Cardiac muscle cell (in vitro differentiated cells and primary cell): ENCODE data around the gene CLP1. TPM values are rescaled to one million over a fixed set of nuclear protein-coding genes. Genes with fewer than 3 reads are reported as not detected.

Experiments
- DNase-seq, 2 donors: peaks; one replicate each; pipeline versions ENCODE4 v3.0.0 to v3.0.0-alpha.2; 2010 to 2017; ENCODE audit warnings: low read depth in 1 of 2, low spot score in 1 of 2
- H3K27ac ChIP-seq: fragments of 200-600 bp; sonication (generic); 2 replicates; pipeline ENCODE4 v1.5.1; 2016
- H3K27me3 ChIP-seq: fragments of 200-600 bp; sonication (generic); 2 replicates; pipeline ENCODE4 v1.6.0; 2016; ENCODE audit warnings: control low read depth
- H3K36me3 ChIP-seq: fragments of 200-600 bp; sonication (generic); 2 replicates; pipeline ENCODE4 v1.5.1; 2016; ENCODE audit warnings: control low read depth
- H3K4me1 ChIP-seq: fragments of 200-600 bp; sonication (generic); 2 replicates; pipeline ENCODE4 v1.8.1; 2017; ENCODE audit warnings: low read depth, mild to moderate bottlenecking, mixed run types
- H3K4me3 ChIP-seq: fragments of 200-600 bp; sonication (generic); 2 replicates; pipeline ENCODE4 v1.5.1; 2016; ENCODE audit warnings: mild to moderate bottlenecking
- H3K9me3 ChIP-seq: fragments of 200-600 bp; sonication (generic); 2 replicates; pipeline ENCODE4 v1.5.1; 2017; ENCODE audit warnings: low read depth, mild to moderate bottlenecking, control low read depth
- polyA plus RNA-seq: library from polyadenylated mRNA; unstranded; fragments of >200 nt; fragmentation: Nextera tagmentation; extraction: Ambion mirVana; gene quantifications from 2 replicates; pipeline ENCODE4 v1.2.1, GENCODE V29; 2016
- total RNA-seq: library from RNA; depleted of rRNA; stranded (reverse); fragments of >200 nt; gene quantifications from 2 replicates; pipeline ENCODE4 v1.2.3, GENCODE V29; 2016
- TF ChIP-seq, protein P1 (sequence below): IDR thresholded peaks from 2 replicates; pipeline ENCODE4 v1.5.1; 2012; ENCODE audit warnings: low read depth, mild to moderate bottlenecking, low read length

Gene CLP1
- total and polyA plus RNA-seq, 2 experiments from 2014 or later = 16.5 to 17.9 TPM

DNA sequence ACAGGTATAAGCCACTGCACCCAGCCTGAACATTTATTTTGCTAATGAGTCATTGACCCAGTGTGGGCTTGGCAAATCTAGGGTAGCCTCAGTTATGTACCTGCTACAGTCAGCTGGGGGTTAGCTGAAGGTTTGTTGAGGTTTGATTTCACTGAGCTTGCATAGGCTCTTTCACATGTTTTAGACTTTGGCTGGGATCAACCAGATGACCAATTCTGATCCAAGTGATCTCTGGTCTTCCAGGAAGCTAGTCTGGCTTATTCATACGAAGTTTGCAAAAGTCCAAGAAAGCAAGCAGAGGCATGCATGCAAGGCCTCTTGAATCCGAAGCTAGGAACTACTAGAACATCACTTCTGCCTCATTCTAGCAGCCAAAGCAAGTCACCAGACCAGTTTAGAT is 39.1 kb upstream of the CLP1 start:
- H3K27ac ChIP-seq = no peak overlapping the region
- TF ChIP-seq, protein P1, sequence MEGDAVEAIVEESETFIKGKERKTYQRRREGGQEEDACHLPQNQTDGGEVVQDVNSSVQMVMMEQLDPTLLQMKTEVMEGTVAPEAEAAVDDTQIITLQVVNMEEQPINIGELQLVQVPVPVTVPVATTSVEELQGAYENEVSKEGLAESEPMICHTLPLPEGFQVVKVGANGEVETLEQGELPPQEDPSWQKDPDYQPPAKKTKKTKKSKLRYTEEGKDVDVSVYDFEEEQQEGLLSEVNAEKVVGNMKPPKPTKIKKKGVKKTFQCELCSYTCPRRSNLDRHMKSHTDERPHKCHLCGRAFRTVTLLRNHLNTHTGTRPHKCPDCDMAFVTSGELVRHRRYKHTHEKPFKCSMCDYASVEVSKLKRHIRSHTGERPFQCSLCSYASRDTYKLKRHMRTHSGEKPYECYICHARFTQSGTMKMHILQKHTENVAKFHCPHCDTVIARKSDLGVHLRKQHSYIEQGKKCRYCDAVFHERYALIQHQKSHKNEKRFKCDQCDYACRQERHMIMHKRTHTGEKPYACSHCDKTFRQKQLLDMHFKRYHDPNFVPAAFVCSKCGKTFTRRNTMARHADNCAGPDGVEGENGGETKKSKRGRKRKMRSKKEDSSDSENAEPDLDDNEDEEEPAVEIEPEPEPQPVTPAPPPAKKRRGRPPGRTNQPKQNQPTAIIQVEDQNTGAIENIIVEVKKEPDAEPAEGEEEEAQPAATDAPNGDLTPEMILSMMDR = no peak
- H3K4me3 ChIP-seq = no peak overlapping the region
- peaks cover 7% of the 10 kb centered on the region for H3K4me1 ChIP-seq
- no peak for DNase-seq
- no peaks in the 10 kb centered on the region for H3K9me3 ChIP-seq
- H3K27me3 ChIP-seq = no peaks in the 10 kb centered on the region
- H3K36me3 ChIP-seq = peaks cover 2% of the 10 kb centered on the region

DNA sequence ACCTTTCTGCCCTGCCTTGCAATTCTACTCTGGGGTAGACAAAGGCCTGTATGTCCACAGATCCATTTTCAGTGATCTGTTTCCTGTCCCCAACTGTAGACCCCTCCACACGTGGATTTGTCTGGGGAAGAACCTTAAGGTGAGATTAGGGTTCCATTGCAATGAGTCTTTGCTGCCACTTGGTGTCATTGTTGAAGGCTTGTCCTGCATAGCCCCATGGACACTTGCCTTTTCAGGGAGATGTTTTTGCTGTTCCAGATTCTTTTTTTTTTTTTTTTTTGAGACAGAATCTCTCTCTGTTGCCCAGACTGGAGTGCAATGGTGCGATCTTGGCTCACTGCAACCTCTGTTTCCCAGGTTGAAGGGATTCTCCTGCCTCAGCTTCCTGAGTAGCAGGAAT is 38.2 kb upstream of the CLP1 start:
- DNase-seq = no peak
- Histone ChIP-seq H3K27ac (no peak overlapping the region), H3K36me3 (no peaks in the 10 kb centered on the region), H3K4me3 (no peak overlapping the region), H3K9me3 (no peaks in the 10 kb centered on the region), H3K27me3 (no peaks in the 10 kb centered on the region), H3K4me1 (peaks cover 9% of the 10 kb centered on the region)
- TF ChIP-seq, protein P1 = peak; percentile 17

DNA sequence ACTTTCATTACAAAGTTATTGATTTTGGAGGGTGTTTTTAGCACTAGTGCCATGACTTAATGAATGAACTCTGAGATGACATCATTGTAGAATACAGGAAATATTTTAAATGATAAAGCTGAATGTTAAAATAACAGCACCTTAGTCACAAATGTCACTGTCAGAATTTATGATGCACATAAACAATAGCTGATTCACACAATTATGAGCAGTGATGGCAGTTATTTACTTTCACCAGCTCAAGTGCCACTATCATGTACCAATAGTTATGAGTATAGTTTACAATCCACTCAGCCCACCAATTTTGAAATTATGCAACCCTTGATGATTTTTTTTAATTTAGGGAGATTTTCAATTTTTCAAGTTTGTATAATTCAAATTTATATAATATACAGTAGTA is 37.1 kb upstream of the CLP1 start:
- DNase-seq = no peak
- TF ChIP-seq, protein P1 = no peak
- H3K27me3 ChIP-seq = no peaks in the 10 kb centered on the region
- no peak overlapping the region for H3K4me3 ChIP-seq
- peaks cover 9% of the 10 kb centered on the region for H3K4me1 ChIP-seq
- no peaks in the 10 kb centered on the region for H3K9me3 ChIP-seq
- no peak overlapping the region for H3K27ac ChIP-seq
- no peaks in the 10 kb centered on the region for H3K36me3 ChIP-seq

DNA sequence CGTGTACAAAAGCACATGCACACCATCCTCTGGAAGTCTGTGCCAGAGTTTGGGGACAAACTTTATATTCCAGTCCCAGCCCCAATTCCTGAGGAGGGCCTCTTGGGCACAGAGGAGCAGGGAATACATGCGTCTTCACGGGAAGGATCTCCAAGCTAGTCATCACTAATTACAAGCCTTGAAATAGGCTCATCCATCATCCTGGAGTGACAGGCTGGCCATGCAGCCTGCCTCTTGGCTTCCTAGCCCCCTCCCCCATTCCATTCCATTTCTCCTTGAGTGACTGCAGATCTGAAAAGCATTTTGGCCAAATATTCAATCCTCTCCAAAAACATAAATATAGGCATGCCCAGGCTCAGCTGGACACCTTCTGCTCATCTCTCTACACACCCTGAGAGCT is 35.3 kb upstream of the CLP1 start:
- no peak overlapping the region for H3K27ac ChIP-seq
- no peak for DNase-seq
- H3K36me3 ChIP-seq = no peaks in the 10 kb centered on the region
- no peaks in the 10 kb centered on the region for H3K27me3 ChIP-seq
- no peak overlapping the region for H3K4me3 ChIP-seq
- TF ChIP-seq, protein P1 = no peak
- peaks cover 9% of the 10 kb centered on the region for H3K4me1 ChIP-seq
- H3K9me3 ChIP-seq = no peaks in the 10 kb centered on the region

DNA sequence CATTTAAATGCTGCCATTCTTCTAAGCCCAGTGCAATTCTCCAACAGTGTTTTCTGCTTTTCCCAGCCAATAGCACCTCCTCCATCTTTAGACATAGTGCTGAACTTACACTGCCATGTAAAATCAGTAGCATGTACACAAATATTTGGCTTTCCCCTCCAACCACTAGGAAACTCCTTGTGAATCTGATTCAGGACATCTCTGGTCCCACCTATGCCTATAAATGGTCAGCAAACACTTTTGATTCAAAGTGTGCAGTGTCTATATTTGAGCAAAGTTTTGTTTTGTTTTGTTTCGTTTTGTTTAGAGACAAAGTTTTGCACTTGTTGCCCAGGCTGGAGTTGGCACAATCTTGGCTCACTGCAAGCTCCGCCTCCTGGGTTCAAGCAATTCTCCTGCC is 32.7 kb upstream of the CLP1 start:
- H3K27me3 ChIP-seq = no peaks in the 10 kb centered on the region
- no peak overlapping the region for H3K27ac ChIP-seq
- no peaks in the 10 kb centered on the region for H3K36me3 ChIP-seq
- peaks cover 9% of the 10 kb centered on the region for H3K4me1 ChIP-seq
- no peak overlapping the region for H3K4me3 ChIP-seq
- DNase-seq = no peak
- TF ChIP-seq, protein P1 = no peak
- H3K9me3 ChIP-seq = no peaks in the 10 kb centered on the region

GRCh38 chr11:57626895-57627294 is 30.7 kb upstream of the CLP1 start:
- DNase-seq = peak in 1 of 2 donors; percentile 62
- no peak overlapping the region for H3K4me3 ChIP-seq
- no peak overlapping the region for H3K27ac ChIP-seq
- TF ChIP-seq, protein P1 = no peak
- no peaks in the 10 kb centered on the region for H3K36me3 ChIP-seq
- no peaks in the 10 kb centered on the region for H3K27me3 ChIP-seq
- peaks cover 9% of the 10 kb centered on the region for H3K4me1 ChIP-seq
- H3K9me3 ChIP-seq = no peaks in the 10 kb centered on the region
